Measurements from ENCODE around the gene PPP6R3.

Gene PPP6R3

GRCh38 chr11:68570691-68571090 lies 110.1 kb downstream of the PPP6R3 start:
- no peak for DNase-seq

GRCh38 chr11:68574308-68574707 lies 113.8 kb downstream of the PPP6R3 start:
- no peak for DNase-seq

- DNase-seq = no peak
Observed at GRCh38 chr11:68575025-68575665, 114.6 kb downstream of the PPP6R3 start.

- no peak for DNase-seq
Observed at GRCh38 chr11:68579455-68579854, 118.9 kb downstream of the PPP6R3 start.

GRCh38 chr11:68581439-68581838 lies 120.9 kb downstream of the PPP6R3 start:
- no peak for DNase-seq

GRCh38 chr11:68581901-68582300 lies 121.3 kb downstream of the PPP6R3 start:
- no peak for DNase-seq

GRCh38 chr11:68582416-68583040 lies 122.0 kb downstream of the PPP6R3 start:
- no peak for DNase-seq

GRCh38 chr11:68583041-68583446 lies 122.5 kb downstream of the PPP6R3 start:
- peak in 2 of 3 donors; percentile 21 to 44 for DNase-seq

GRCh38 chr11:68584097-68584496 lies 123.5 kb downstream of the PPP6R3 start:
- peak; percentile 53 to 75 (median 66) for DNase-seq

GRCh38 chr11:68584991-68585524 lies 124.5 kb downstream of the PPP6R3 start:
- DNase-seq = no peak

GRCh38 chr11:68589547-68590216 lies 129.1 kb downstream of the PPP6R3 start:
- DNase-seq = no peak

GRCh38 chr11:68591719-68592118 lies 131.2 kb downstream of the PPP6R3 start:
- no peak for DNase-seq

GRCh38 chr11:68593441-68593840 lies 132.9 kb downstream of the PPP6R3 start:
- no peak for DNase-seq

- DNase-seq = no peak
Observed at GRCh38 chr11:68594123-68594522, 133.6 kb downstream of the PPP6R3 start.

- DNase-seq = no peak
Observed at GRCh38 chr11:68596231-68596630, 135.7 kb downstream of the PPP6R3 start.

- DNase-seq = no peak
Observed at GRCh38 chr11:68598816-68599653, 138.5 kb downstream of the PPP6R3 start.

GRCh38 chr11:68601147-68601546 lies 140.6 kb downstream of the PPP6R3 start:
- no peak for DNase-seq

GRCh38 chr11:68609761-68610160 lies 149.2 kb downstream of the PPP6R3 start:
- DNase-seq = no peak

GRCh38 chr11:68610452-68611116 lies 150.0 kb downstream of the PPP6R3 start:
- DNase-seq = no peak

- no peak for DNase-seq
Observed at GRCh38 chr11:68615657-68616056, 155.1 kb downstream of the PPP6R3 start.

- no peak for DNase-seq
Observed at GRCh38 chr11:68617925-68618809, 157.6 kb downstream of the PPP6R3 start.
